ENCODE data around the gene SLC9B1.
"Not testable (repeated sequence)": the region's sequence is repeated elsewhere in the genome, so short reads cannot be mapped to it uniquely, and the experiment has no call there.

Gene SLC9B1

GRCh38 chr4:102869569-102870197 is 149.8 kb downstream of the SLC9B1 start:
- H3K9me3 ChIP-seq (ENCODE audit: control insufficient read depth, low read depth, low read length): no peaks in the 10 kb centered on the region
- peak overlapping the region; percentile 89 for H3K9ac ChIP-seq (ENCODE audit: low read length)
- peak overlapping the region; percentile 90 for H3K27ac ChIP-seq (ENCODE audit: low read length)
- no peaks in the 10 kb centered on the region for H3K27me3 ChIP-seq (ENCODE audit: control insufficient read depth, insufficient read depth, low read length)
- H3K4me1 ChIP-seq (ENCODE audit: control insufficient read depth, low read depth, low read length): peaks cover 15% of the 10 kb centered on the region
- H3K36me3 ChIP-seq (ENCODE audit: control insufficient read depth, low read depth, low read length): peaks cover 3% of the 10 kb centered on the region
- peak overlapping the region; percentile 88 for H3K4me3 ChIP-seq (ENCODE audit: low read length)

- H3K27ac ChIP-seq (ENCODE audit: low read length): peak within 1 kb of the TSS; percentile 92
- no peaks in the 10 kb centered on the region for H3K27me3 ChIP-seq (ENCODE audit: control insufficient read depth, insufficient read depth, low read length)
- no peaks in the 10 kb centered on the region for H3K9me3 ChIP-seq (ENCODE audit: control insufficient read depth, low read depth, low read length)
- H3K4me3 ChIP-seq (ENCODE audit: low read length): peak within 1 kb of the TSS; percentile 88
- peak within 1 kb of the TSS; percentile 89 for H3K9ac ChIP-seq (ENCODE audit: low read length)
- H3K36me3 ChIP-seq (ENCODE audit: control insufficient read depth, low read depth, low read length): no peaks in the 10 kb centered on the region
- peaks cover 15% of the 10 kb centered on the region for H3K4me1 ChIP-seq (ENCODE audit: control insufficient read depth, low read depth, low read length)
Observed at GRCh38 chr4:102868781-102869568, 150.5 kb downstream of the SLC9B1 start, which contains the start of gene CISD2. TSS of gene CISD2 (plus strand) at chr4:102868992. CDS start at chr4:102869085, 93 bp downstream.

GRCh38 chr4:102868153-102868780 is 151.2 kb downstream of the SLC9B1 start:
- peak overlapping the region; percentile 88 for H3K4me3 ChIP-seq (ENCODE audit: low read length)
- H3K36me3 ChIP-seq (ENCODE audit: control insufficient read depth, low read depth, low read length): no peaks in the 10 kb centered on the region
- H3K4me1 ChIP-seq (ENCODE audit: control insufficient read depth, low read depth, low read length): peaks cover 15% of the 10 kb centered on the region
- peak overlapping the region; percentile 92 for H3K27ac ChIP-seq (ENCODE audit: low read length)
- no peaks in the 10 kb centered on the region for H3K27me3 ChIP-seq (ENCODE audit: control insufficient read depth, insufficient read depth, low read length)
- H3K9me3 ChIP-seq (ENCODE audit: control insufficient read depth, low read depth, low read length): no peaks in the 10 kb centered on the region
- H3K9ac ChIP-seq (ENCODE audit: low read length): peak overlapping the region; percentile 89

- H3K27ac ChIP-seq (ENCODE audit: low read length): no peak overlapping the region
- H3K4me3 ChIP-seq (ENCODE audit: low read length): peak overlapping the region; percentile 88
- H3K9me3 ChIP-seq (ENCODE audit: control insufficient read depth, low read depth, low read length): no peaks in the 10 kb centered on the region
- H3K9ac ChIP-seq (ENCODE audit: low read length): peak overlapping the region; percentile 89
- H3K4me1 ChIP-seq (ENCODE audit: control insufficient read depth, low read depth, low read length): peaks cover 15% of the 10 kb centered on the region
- no peaks in the 10 kb centered on the region for H3K36me3 ChIP-seq (ENCODE audit: control insufficient read depth, low read depth, low read length)
- H3K27me3 ChIP-seq (ENCODE audit: control insufficient read depth, insufficient read depth, low read length): no peaks in the 10 kb centered on the region
Observed at GRCh38 chr4:102867278-102868152, 152.0 kb downstream of the SLC9B1 start.

GRCh38 chr4:102865327-102865726 is 154.2 kb downstream of the SLC9B1 start:
- not testable (repeated sequence) for H3K27ac ChIP-seq (ENCODE audit: low read length); H3K27me3 ChIP-seq (ENCODE audit: control insufficient read depth, insufficient read depth, low read length); H3K4me3 ChIP-seq (ENCODE audit: low read length); H3K9ac ChIP-seq (ENCODE audit: low read length); H3K9me3 ChIP-seq (ENCODE audit: control insufficient read depth, low read depth, low read length); H3K4me1 ChIP-seq (ENCODE audit: control insufficient read depth, low read depth, low read length); H3K36me3 ChIP-seq (ENCODE audit: control insufficient read depth, low read depth, low read length)

GRCh38 chr4:102862747-102863146 is 156.8 kb downstream of the SLC9B1 start:
- H3K4me3 ChIP-seq (ENCODE audit: low read length): no peak overlapping the region
- H3K36me3 ChIP-seq (ENCODE audit: control insufficient read depth, low read depth, low read length): no peaks in the 10 kb centered on the region
- H3K9me3 ChIP-seq (ENCODE audit: control insufficient read depth, low read depth, low read length): peaks cover 9% of the 10 kb centered on the region
- no peak overlapping the region for H3K27ac ChIP-seq (ENCODE audit: low read length)
- no peaks in the 10 kb centered on the region for H3K27me3 ChIP-seq (ENCODE audit: control insufficient read depth, insufficient read depth, low read length)
- H3K9ac ChIP-seq (ENCODE audit: low read length): no peak overlapping the region
- H3K4me1 ChIP-seq (ENCODE audit: control insufficient read depth, low read depth, low read length): peaks cover 3% of the 10 kb centered on the region

- H3K27me3 ChIP-seq (ENCODE audit: control insufficient read depth, insufficient read depth, low read length): no peaks in the 10 kb centered on the region
- no peaks in the 10 kb centered on the region for H3K4me1 ChIP-seq (ENCODE audit: control insufficient read depth, low read depth, low read length)
- no peaks in the 10 kb centered on the region for H3K36me3 ChIP-seq (ENCODE audit: control insufficient read depth, low read depth, low read length)
- peaks cover 9% of the 10 kb centered on the region for H3K9me3 ChIP-seq (ENCODE audit: control insufficient read depth, low read depth, low read length)
- H3K4me3 ChIP-seq (ENCODE audit: low read length): no peak overlapping the region
- H3K27ac ChIP-seq (ENCODE audit: low read length): no peak overlapping the region
- H3K9ac ChIP-seq (ENCODE audit: low read length): no peak overlapping the region
Observed at GRCh38 chr4:102862016-102862415, 157.5 kb downstream of the SLC9B1 start.

GRCh38 chr4:102860611-102861324 is 158.7 kb downstream of the SLC9B1 start:
- H3K9me3 ChIP-seq (ENCODE audit: control insufficient read depth, low read depth, low read length): peaks cover 9% of the 10 kb centered on the region
- no peaks in the 10 kb centered on the region for H3K36me3 ChIP-seq (ENCODE audit: control insufficient read depth, low read depth, low read length)
- no peak overlapping the region for H3K4me3 ChIP-seq (ENCODE audit: low read length)
- no peak overlapping the region for H3K9ac ChIP-seq (ENCODE audit: low read length)
- H3K27ac ChIP-seq (ENCODE audit: low read length): no peak overlapping the region
- no peaks in the 10 kb centered on the region for H3K27me3 ChIP-seq (ENCODE audit: control insufficient read depth, insufficient read depth, low read length)
- H3K4me1 ChIP-seq (ENCODE audit: control insufficient read depth, low read depth, low read length): no peaks in the 10 kb centered on the region

GRCh38 chr4:102858828-102859464 is 160.6 kb downstream of the SLC9B1 start:
- Histone ChIP-seq H3K9me3 (ENCODE audit: control insufficient read depth, low read depth, low read length) (peaks cover 9% of the 10 kb centered on the region), H3K9ac (ENCODE audit: low read length) (no peak overlapping the region), H3K4me3 (ENCODE audit: low read length) (no peak overlapping the region), H3K4me1 (ENCODE audit: control insufficient read depth, low read depth, low read length) (no peaks in the 10 kb centered on the region), H3K27ac (ENCODE audit: low read length) (no peak overlapping the region), H3K27me3 (ENCODE audit: control insufficient read depth, insufficient read depth, low read length) (no peaks in the 10 kb centered on the region), H3K36me3 (ENCODE audit: control insufficient read depth, low read depth, low read length) (no peaks in the 10 kb centered on the region)
